H9 (cell line): Measurements from ENCODE around the gene NALCN. TPM values are rescaled to one million over a fixed set of nuclear protein-coding genes. Genes with fewer than 3 reads are reported as not detected.
A peak's percentile ranks its signal among the peaks of the same experiment; 100 is the strongest.

Experiments used
- DNase-seq: peaks from one replicate; pipeline ENCODE4 v3.0.0-alpha.2; 2017
- H2AFZ ChIP-seq: one replicate; pipeline ENCODE4 v1.6.1; 2013; ENCODE audit warnings: mild to moderate bottlenecking, low read length, control low read depth, moderate library complexity
- H2AK5ac ChIP-seq: 2 replicates; pipeline ENCODE4 v1.6.1; 2013; ENCODE audit warnings: low read length, control low read depth, mixed read lengths; ENCODE audit not compliant: insufficient read length
- H2BK120ac ChIP-seq: one replicate; pipeline ENCODE4 v1.6.1; 2013; ENCODE audit warnings: low read depth, mild to moderate bottlenecking, low read length, control low read depth, inconsistent platforms; ENCODE audit not compliant: poor library complexity, severe bottlenecking
- H2BK12ac ChIP-seq: 2 replicates; pipeline ENCODE4 v1.6.1; 2013; ENCODE audit warnings: low read length, control low read depth, mixed read lengths, low read depth; ENCODE audit not compliant: insufficient read length
- H2BK15ac ChIP-seq: 2 replicates; pipeline ENCODE4 v1.6.1; 2013; ENCODE audit warnings: low read depth, low read length, control low read depth
- H2BK20ac ChIP-seq: one replicate; pipeline ENCODE4 v1.6.1; 2013; ENCODE audit warnings: low read depth, mild to moderate bottlenecking, low read length, control low read depth, inconsistent platforms; ENCODE audit not compliant: poor library complexity, severe bottlenecking
- H2BK5ac ChIP-seq: 2 replicates; pipeline ENCODE4 v1.6.1; 2013; ENCODE audit warnings: low read length, control low read depth, mixed read lengths; ENCODE audit not compliant: insufficient read length
- H3K14ac ChIP-seq: 2 replicates; pipeline ENCODE4 v1.6.1; 2013; ENCODE audit warnings: low read length, control low read depth; ENCODE audit not compliant: insufficient read depth
- H3K18ac ChIP-seq: 2 replicates; pipeline ENCODE4 v1.6.1; 2013; ENCODE audit warnings: low read depth, mild to moderate bottlenecking, mixed read lengths, low read length, control low read depth; ENCODE audit not compliant: insufficient read length
- H3K23ac ChIP-seq: 2 replicates; pipeline ENCODE4 v1.6.1; 2013; ENCODE audit warnings: low read length, control low read depth, mixed read lengths, low read depth; ENCODE audit not compliant: insufficient read length
- H3K23me2 ChIP-seq: 2 replicates; pipeline ENCODE4 v1.6.1; 2013; ENCODE audit warnings: low read depth, mild to moderate bottlenecking, mixed read lengths, low read length, control low read depth; ENCODE audit not compliant: insufficient read length, poor library complexity, severe bottlenecking
- H3K27ac ChIP-seq: 2 replicates; pipeline ENCODE4 v1.5.1; 2013; ENCODE audit warnings: low read length, control low read depth, mixed read lengths, low read depth; ENCODE audit not compliant: insufficient read length
- H3K27me3 ChIP-seq: 2 replicates; pipeline ENCODE4 v1.6.1; 2013; ENCODE audit warnings: low read length, control low read depth, inconsistent platforms; ENCODE audit not compliant: insufficient read depth
- H3K4ac ChIP-seq: 2 replicates; pipeline ENCODE4 v1.6.1; 2013; ENCODE audit warnings: low read depth, mild to moderate bottlenecking, control low read depth, inconsistent platforms, low read length, moderate library complexity
- H3K4me1 ChIP-seq: 2 replicates; pipeline ENCODE4 v1.6.1; 2013; ENCODE audit warnings: low read length, control low read depth, inconsistent platforms; ENCODE audit not compliant: insufficient read depth
- H3K4me2 ChIP-seq: 2 replicates; pipeline ENCODE4 v1.6.1; 2013; ENCODE audit warnings: low read length, control low read depth, mixed read lengths; ENCODE audit not compliant: insufficient read length, insufficient read depth
- H3K56ac ChIP-seq: 2 replicates; pipeline ENCODE4 v1.6.1; 2013; ENCODE audit warnings: low read depth, mild to moderate bottlenecking, mixed read lengths, low read length, control low read depth; ENCODE audit not compliant: insufficient read length
- H3K79me1 ChIP-seq: 2 replicates; pipeline ENCODE4 v1.6.1; 2013; ENCODE audit warnings: low read depth, mild to moderate bottlenecking, moderate library complexity, low read length, control low read depth, inconsistent platforms; ENCODE audit not compliant: insufficient read depth, poor library complexity, severe bottlenecking
- H3K79me2 ChIP-seq: 2 replicates; pipeline ENCODE4 v1.6.1; 2013; ENCODE audit warnings: low read length, control low read depth, inconsistent platforms; ENCODE audit not compliant: insufficient read depth
- H3K9ac ChIP-seq: 2 replicates; pipeline ENCODE4 v1.6.1; 2013; ENCODE audit warnings: low read length, control low read depth, mixed read lengths; ENCODE audit not compliant: insufficient read length; ENCODE audit errors: extremely low read depth
- H3K9me3 ChIP-seq: one replicate; pipeline ENCODE4 v1.6.1; 2013; ENCODE audit warnings: low read depth, low read length, inconsistent platforms; ENCODE audit not compliant: control insufficient read depth
- H3T11ph ChIP-seq: one replicate; pipeline ENCODE4 v1.6.1; 2013; ENCODE audit warnings: mild to moderate bottlenecking, low read length, control low read depth, inconsistent platforms
- H4K20me1 ChIP-seq: one replicate; pipeline ENCODE4 v1.6.1; 2013; ENCODE audit not compliant: control insufficient read depth, insufficient read length, insufficient read depth
- H4K5ac ChIP-seq: 2 replicates; pipeline ENCODE4 v1.6.1; 2013; ENCODE audit warnings: low read depth, mild to moderate bottlenecking, mixed read lengths, low read length, control low read depth; ENCODE audit not compliant: insufficient read length
- H4K8ac ChIP-seq: replicated peaks from 2 replicates; pipeline ENCODE4 v1.6.1; 2013; ENCODE audit warnings: low read length, control low read depth, mixed read lengths, low read depth; ENCODE audit not compliant: insufficient read length
- H4K91ac ChIP-seq: 2 replicates; pipeline ENCODE4 v1.6.1; 2013; ENCODE audit warnings: low read depth, mild to moderate bottlenecking, moderate library complexity, mixed read lengths, low read length, control low read depth; ENCODE audit not compliant: insufficient read length
- H3K27ac Mint-ChIP-seq, 3 experiments: 2 replicates in 2 of 3; 3 replicates in 1 of 3; pipeline ENCODE4 v1.8.0; 2020 to 2021; ENCODE audit warnings: mixed read lengths in 3 of 3, mild to moderate bottlenecking in 1 of 3, moderate library complexity in 1 of 3
- H3K27me3 Mint-ChIP-seq: 2 replicates; pipeline ENCODE4 v1.8.0; 2021; ENCODE audit warnings: low read depth, mild to moderate bottlenecking, moderate library complexity, mixed read lengths
- H3K36me3 Mint-ChIP-seq, 3 experiments: 2 replicates in 2 of 3; 3 replicates in 1 of 3; pipeline ENCODE4 v1.8.0; 2020 to 2021; ENCODE audit warnings: low read depth in 3 of 3, mixed read lengths in 3 of 3; ENCODE audit not compliant: insufficient read depth in 1 of 3
- H3K4me1 Mint-ChIP-seq, 2 experiments: 2 replicates each; pipeline ENCODE4 v1.8.0; 2020; ENCODE audit warnings: mixed read lengths in 2 of 2
- H3K4me3 Mint-ChIP-seq, 2 experiments: 2 replicates in 1 of 2; 3 replicates in 1 of 2; pipeline ENCODE4 v1.8.0; 2020 to 2021; ENCODE audit warnings: mild to moderate bottlenecking in 2 of 2, mixed read lengths in 2 of 2, moderate library complexity in 1 of 2
- H3K9me3 Mint-ChIP-seq, 2 experiments: 2 replicates in 1 of 2; 3 replicates in 1 of 2; pipeline ENCODE4 v1.8.0; 2020; ENCODE audit warnings: mild to moderate bottlenecking in 2 of 2, mixed read lengths in 2 of 2, moderate library complexity in 1 of 2
- CTCF ChIP-seq: fragments of 200-600 bp; sonication (generic); conservative IDR thresholded peaks from 3 replicates; pipeline ENCODE4 v1.8.0; 2021; ENCODE audit warnings: antibody characterized with exemption, mild to moderate bottlenecking
- WGBS: extraction: QIAGEN DNeasy Blood & Tissue Kit; methylation state at CpG from one replicate; pipeline ENCODE4 v1.1.7; 2013; ENCODE audit warnings: missing lambda C conversion rate, low lambda C conversion rate, mixed read lengths; ENCODE audit not compliant: insufficient read length; ENCODE audit errors: extremely low coverage; 5-methylcytosine and 5-hydroxymethylcytosine counted together
- total RNA-seq: library from RNA; stranded (reverse); gene quantifications from 2 replicates; pipeline ENCODE4 v1.2.1, GENCODE V29; 2021

The NALCN gene
- total RNA-seq, 1 experiment from 2014 or later = 0.09 TPM

DNA sequence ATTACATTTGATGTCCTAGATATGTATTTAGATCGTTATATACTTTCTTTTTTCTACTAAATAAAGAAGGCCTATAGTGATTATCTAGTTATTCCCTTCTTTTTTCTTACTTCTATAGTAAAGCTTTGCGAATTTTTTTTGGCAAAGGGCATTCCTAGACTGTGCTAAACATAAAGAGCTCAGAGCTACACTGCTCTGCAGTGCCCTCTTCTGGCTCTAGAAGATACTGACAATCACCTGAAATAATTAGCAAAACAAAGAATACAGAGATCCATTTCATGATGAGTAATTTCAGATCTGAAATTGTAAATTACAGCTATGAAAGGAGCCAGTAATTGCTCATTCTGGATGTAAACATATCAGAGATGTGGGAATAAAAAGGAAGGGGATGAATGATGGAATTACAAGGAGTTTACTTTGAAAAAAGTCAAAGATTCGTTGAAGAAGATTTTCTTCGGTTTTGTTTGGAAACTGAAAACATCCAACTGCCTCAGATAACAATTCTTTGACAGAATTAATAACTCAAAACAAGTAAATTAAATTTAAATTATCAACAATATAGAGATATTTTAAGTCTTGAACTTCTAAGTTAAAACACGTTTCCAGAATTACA lies 288.5 kb downstream of the NALCN start:
- peaks cover 4 to 9% of the 10 kb centered on the region in 2 experiments for H3K4me1 Mint-ChIP-seq
- no peak overlapping the region for H3K4me3 Mint-ChIP-seq
- H3K27me3 Mint-ChIP-seq = no peaks in the 10 kb centered on the region

More for the DNA sequence above, 288.5 kb downstream of the NALCN start:
- Histone ChIP-seq H3K9ac (no peak overlapping the region), H2BK5ac (no peak overlapping the region), H4K20me1 (no peaks in the 10 kb centered on the region), H3K27ac (no peak overlapping the region), H4K8ac (no peak overlapping the region), H3K4ac (no peak overlapping the region), H3K56ac (no peak overlapping the region), H3K79me2 (no peaks in the 10 kb centered on the region), H3K4me2 (no peak overlapping the region), H3K23me2 (no peaks in the 10 kb centered on the region), H4K91ac (no peak overlapping the region), H2BK12ac (no peak overlapping the region), H3K23ac (no peak overlapping the region), H3T11ph (no peak overlapping the region), H2AK5ac (no peak overlapping the region), H2BK20ac (no peak overlapping the region), H2AFZ (no peak overlapping the region), H3K14ac (no peak overlapping the region), H3K9me3 (no peaks in the 10 kb centered on the region), H3K4me1 (no peaks in the 10 kb centered on the region; the same call in 1 of the 2 replicates), H3K18ac (no peak overlapping the region), H3K27me3 (no peaks in the 10 kb centered on the region), H4K5ac (no peak overlapping the region), H2BK15ac (no peak overlapping the region), H2BK120ac (no peak overlapping the region), H3K79me1 (no peaks in the 10 kb centered on the region)
- peaks cover 0 to 3% of the 10 kb centered on the region in 2 experiments; a peak in 1 of 5 replicates for H3K9me3 Mint-ChIP-seq
- H3K27ac Mint-ChIP-seq = no peak overlapping the region
- peak; percentile 84 for TF ChIP-seq CTCF
- no CpG with 5 or more reads among the region's 5 CpGs for WGBS
- no peak for DNase-seq
- no peaks in the 10 kb centered on the region for H3K36me3 Mint-ChIP-seq
